Ovary (tissue), 3 donors: ENCODE data around the gene SMURF1.

ENCODE experiments used
- CTCF ChIP-seq, 3 donors: fragments of 450-650 bp in 2 of 3; fragments of 200-600 bp in 1 of 3; IDR thresholded peaks; one replicate each; pipeline versions ENCODE4 v1.5.1 to v1.8.0; 2016 to 2022; ENCODE audit warnings: antibody characterized with exemption in 3 of 3, mild to moderate bottlenecking in 1 of 3
- EP300 ChIP-seq: sonication (generic); formaldehyde crosslinking; IDR thresholded peaks from one replicate; pipeline ENCODE4 v1.6.1; 2017; ENCODE audit warnings: antibody characterized with exemption
- donor health status: DM: no; HTN: no; CAD: no.

GRCh38 chr7:99180067-99180650 is 36.3 kb upstream of the SMURF1 start:
- TF ChIP-seq CTCF (IDR thresholded peaks at IDR 0.05): no peak
- TF ChIP-seq EP300: no peak
